GM23248 (cell line): Measurements from ENCODE around the gene SLC7A1. TPM values are rescaled to one million over a fixed set of nuclear protein-coding genes. Genes with fewer than 3 reads are reported as not detected.
A peak's percentile ranks its signal among the peaks of the same experiment; 100 is the strongest.

Experiments
- DNase-seq: peaks from one replicate; pipeline ENCODE4 v3.0.0-alpha.2; 2015
- H2AFZ ChIP-seq: fragments of 200-600 bp; sonication (generic); 2 replicates; pipeline ENCODE4 v1.6.1; 2016; ENCODE audit warnings: antibody characterized with exemption
- H3F3A ChIP-seq: fragments of 200-600 bp; sonication (generic); 2 replicates; pipeline ENCODE4 v1.6.1; 2016; ENCODE audit warnings: mild to moderate bottlenecking, antibody characterized with exemption, mixed run types; ENCODE audit not compliant: insufficient read depth
- H3K27ac ChIP-seq: fragments of 200-600 bp; sonication (generic); 2 replicates; pipeline ENCODE4 v1.5.1; 2016; ENCODE audit warnings: mild to moderate bottlenecking
- H3K27me3 ChIP-seq: fragments of 200-600 bp; sonication (generic); replicated peaks from 2 replicates; pipeline ENCODE4 v1.6.1; 2016; ENCODE audit warnings: mild to moderate bottlenecking; ENCODE audit not compliant: insufficient read depth
- H3K36me3 ChIP-seq: fragments of 200-600 bp; sonication (generic); 2 replicates; pipeline ENCODE4 v1.6.1; 2016; ENCODE audit warnings: low read depth, mild to moderate bottlenecking
- H3K4me1 ChIP-seq: fragments of 200-600 bp; sonication (generic); 2 replicates; pipeline ENCODE4 v1.6.1; 2016; ENCODE audit warnings: mild to moderate bottlenecking; ENCODE audit not compliant: insufficient read depth
- H3K4me2 ChIP-seq: fragments of 200-600 bp; sonication (generic); one replicate; pipeline ENCODE4 v1.6.1; 2016; ENCODE audit warnings: mild to moderate bottlenecking; ENCODE audit not compliant: unreplicated experiment
- H3K4me3 ChIP-seq: fragments of 200-600 bp; sonication (generic); 2 replicates; pipeline ENCODE4 v1.5.1; 2016; ENCODE audit warnings: mild to moderate bottlenecking
- H3K79me2 ChIP-seq: fragments of 200-600 bp; sonication (generic); 2 replicates; pipeline ENCODE4 v1.6.1; 2016; ENCODE audit warnings: mild to moderate bottlenecking; ENCODE audit not compliant: insufficient read depth
- H3K9ac ChIP-seq: fragments of 200-600 bp; sonication (generic); 2 replicates; pipeline ENCODE4 v1.6.1; 2016; ENCODE audit warnings: mild to moderate bottlenecking
- H3K9me2 ChIP-seq: fragments of 200-600 bp; sonication (generic); 2 replicates; pipeline ENCODE4 v1.6.1; 2016; ENCODE audit warnings: mixed run types, mild to moderate bottlenecking, moderate library complexity; ENCODE audit not compliant: insufficient read depth
- H3K9me3 ChIP-seq: fragments of 200-600 bp; sonication (generic); one replicate; pipeline ENCODE4 v1.6.1; 2017; ENCODE audit warnings: low read depth
- H4K20me1 ChIP-seq: fragments of 200-600 bp; sonication (generic); 2 replicates; pipeline ENCODE4 v1.6.0; 2016; ENCODE audit not compliant: insufficient read depth
- EZH2 ChIP-seq: fragments of 200-600 bp; sonication (generic); IDR thresholded peaks from 2 replicates; pipeline ENCODE4 v1.6.1; 2018; ENCODE audit warnings: antibody characterized with exemption, mild to moderate bottlenecking; ENCODE audit not compliant: insufficient read depth, poor library complexity, severe bottlenecking
- EZH2phosphoT487 ChIP-seq: fragments of 200-600 bp; sonication (generic); IDR thresholded peaks from 2 replicates; pipeline ENCODE4 v1.6.1; 2018; ENCODE audit warnings: antibody characterized with exemption, moderate library complexity, mild to moderate bottlenecking, low read depth; ENCODE audit not compliant: insufficient read depth
- WGBS, 2 experiments: methylation state at CpG; one replicate each; pipeline ENCODE4 v1.1.6; 2015 to 2017; ENCODE audit warnings: low lambda C conversion rate in 2 of 2, low coverage in 1 of 2; ENCODE audit errors: missing lambda C conversion rate in 2 of 2; 5-methylcytosine and 5-hydroxymethylcytosine counted together
- in situ Hi-C: fragments of 300-500 bp; cut with MboI; formaldehyde crosslinking; loops from 2 replicates; pipeline ENCODE4 v1.15.0; 2020
- polyA plus RNA-seq: library from polyadenylated mRNA; unstranded; fragments of >200 nt; fragmentation: Nextera tagmentation; extraction: Ambion mirVana; gene quantifications from 2 replicates; pipeline ENCODE4 v1.2.1, GENCODE V29; 2016
- total RNA-seq: library from RNA; depleted of rRNA; stranded (reverse); fragments of >200 nt; shearing (Covaris generic); gene quantifications from 2 replicates; pipeline ENCODE4 v1.2.3, GENCODE V29; 2014

SLC7A1 gene
- total and polyA plus RNA-seq, 2 experiments from 2014 or later, result 34.7 to 38.6 TPM

- peak overlapping the region; percentile 20 for H3K4me2 ChIP-seq
- in situ Hi-C loops, result no loop called here
- no peaks in the 10 kb centered on the region for H3K79me2 ChIP-seq
- H3K9me3 ChIP-seq, result no peaks in the 10 kb centered on the region
- H3K4me3 ChIP-seq, result no peak overlapping the region
- H3F3A ChIP-seq, result peaks cover 39% of the 10 kb centered on the region
- no peaks in the 10 kb centered on the region for H3K9me2 ChIP-seq
- no peaks in the 10 kb centered on the region for H3K36me3 ChIP-seq
- H3K4me1 ChIP-seq, result peaks cover 32% of the 10 kb centered on the region
- peak; percentile 20 for DNase-seq
- H4K20me1 ChIP-seq, result no peaks in the 10 kb centered on the region
- peak overlapping the region; percentile 66 for H3K27ac ChIP-seq
- WGBS, 2 experiments, result 95 to 98% methylated on average over 7 of the region's 7 CpGs
- H3K9ac ChIP-seq, result no peak overlapping the region
- TF ChIP-seq EZH2phosphoT487 (no peak), EZH2 (no peak)
- H3K27me3 ChIP-seq, result no peaks in the 10 kb centered on the region
- peak overlapping the region; percentile 34; the same call in 1 of the 2 replicates for H2AFZ ChIP-seq
Observed at GRCh38 chr13:29621841-29622240, 26.4 kb upstream of the SLC7A1 start.

GRCh38 chr13:29621051-29621800 lies 25.7 kb upstream of the SLC7A1 start:
- peak overlapping the region; percentile 66 for H3K27ac ChIP-seq
- peak overlapping the region; percentile 34; the same call in 1 of the 2 replicates for H2AFZ ChIP-seq
- DNase-seq, result peak; percentile 69
- H3K4me3 ChIP-seq, result no peak overlapping the region
- H3K4me1 ChIP-seq, result peaks cover 32% of the 10 kb centered on the region
- peaks cover 39% of the 10 kb centered on the region for H3F3A ChIP-seq
- H3K36me3 ChIP-seq, result no peaks in the 10 kb centered on the region
- no peaks in the 10 kb centered on the region for H3K27me3 ChIP-seq
- in situ Hi-C loops, result no loop called here
- H3K9ac ChIP-seq, result no peak overlapping the region
- TF ChIP-seq EZH2 (no peak), EZH2phosphoT487 (no peak)
- WGBS, 2 experiments, result 65 to 77% methylated on average over 4 of the region's 4 CpGs
- peak overlapping the region; percentile 81 for H3K4me2 ChIP-seq
- H3K9me3 ChIP-seq, result no peaks in the 10 kb centered on the region
- no peaks in the 10 kb centered on the region for H4K20me1 ChIP-seq
- H3K9me2 ChIP-seq, result no peaks in the 10 kb centered on the region
- H3K79me2 ChIP-seq, result no peaks in the 10 kb centered on the region

- Histone ChIP-seq H3K4me2 (peak overlapping the region; percentile 81), H3K4me3 (peak overlapping the region; percentile 53), H3K79me2 (no peaks in the 10 kb centered on the region), H3K9me3 (no peaks in the 10 kb centered on the region), H4K20me1 (no peaks in the 10 kb centered on the region), H3K4me1 (peaks cover 32% of the 10 kb centered on the region), H3K27ac (peak overlapping the region; percentile 66), H3K9me2 (no peaks in the 10 kb centered on the region), H3K9ac (0 out of 2 replicates have a peak overlapping the region, but pooled peaks have one; percentile 3), H3F3A (peaks cover 39% of the 10 kb centered on the region), H3K36me3 (no peaks in the 10 kb centered on the region), H3K27me3 (no peaks in the 10 kb centered on the region), H2AFZ (no peak overlapping the region)
- no peak for TF ChIP-seq EZH2phosphoT487
- no peak for TF ChIP-seq EZH2
- DNase-seq, result peak; percentile 59
- in situ Hi-C loops, result no loop called here
Observed at GRCh38 chr13:29619995-29620394, 24.5 kb upstream of the SLC7A1 start.

GRCh38 chr13:29613101-29613500 lies 17.6 kb upstream of the SLC7A1 start:
- WGBS, 2 experiments, result 91 to 94% methylated on average over 3 of the region's 3 CpGs
- in situ Hi-C loops, result no loop called here
- no peaks in the 10 kb centered on the region for H3K36me3 ChIP-seq

More at GRCh38 chr13:29613101-29613500, 17.6 kb upstream of the SLC7A1 start:
- Histone ChIP-seq H3K9me3 (no peaks in the 10 kb centered on the region), H3K9me2 (no peaks in the 10 kb centered on the region), H3F3A (no peaks in the 10 kb centered on the region), H3K27ac (no peak overlapping the region), H3K4me2 (no peak overlapping the region), H2AFZ (no peak overlapping the region), H3K9ac (no peak overlapping the region), H4K20me1 (no peaks in the 10 kb centered on the region), H3K79me2 (no peaks in the 10 kb centered on the region), H3K4me3 (no peak overlapping the region), H3K27me3 (no peaks in the 10 kb centered on the region), H3K4me1 (peaks cover under 1% of the 10 kb centered on the region; the same call in 1 of the 2 replicates)
- no peak for TF ChIP-seq EZH2
- no peak for TF ChIP-seq EZH2phosphoT487
- DNase-seq, result no peak
